ENCODE results near the gene FAM229A. TPM values are rescaled to one million over a fixed set of nuclear protein-coding genes. Genes with fewer than 3 reads are reported as not detected.
A peak's percentile ranks its signal among the peaks of the same experiment; 100 is the strongest.

FAM229A gene, protein sequence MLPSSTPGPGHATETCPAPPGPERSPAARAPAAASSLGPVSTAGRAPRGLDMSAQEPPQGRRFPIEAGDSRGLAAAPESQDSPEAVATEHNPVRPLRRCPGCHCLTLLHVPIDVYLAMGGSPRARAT
- 10 to 100 TPM; 18.3 to 23.5 (median 21.0) TPM for total RNA-seq
- total RNA-seq (2013): 5.9 TPM

- H3K27ac ChIP-seq (ENCODE audit: low read length): no peak within 1 kb of the TSS
- peaks cover 33% of the 10 kb centered on the region for H3K36me3 ChIP-seq (ENCODE audit: control insufficient read depth, insufficient read depth, low read length)
- no peaks in the 10 kb centered on the region for H3K9me3 ChIP-seq (ENCODE audit: control insufficient read depth, insufficient read depth, low read length)
- peaks cover 17% of the 10 kb centered on the region for H3K4me1 ChIP-seq (ENCODE audit: control insufficient read depth, insufficient read depth, low read length)
- DNase-seq: no peak
- H3K4me3 ChIP-seq (ENCODE audit: low read length): no peak within 1 kb of the TSS
- H3K4me3 Mint-ChIP-seq: peak within 1 kb of the TSS; percentile 13
- 89% methylated on average over 16 of the region's 17 CpGs for WGBS (ENCODE audit: insufficient coverage)
- ATAC-seq: no peak
- no peaks in the 10 kb centered on the region for H3K9me3 Mint-ChIP-seq
- peaks cover 26 to 27% of the 10 kb centered on the region in 2 donors for H3K4me1 Mint-ChIP-seq
- no peaks in the 10 kb centered on the region for H3K27me3 ChIP-seq (ENCODE audit: control insufficient read depth, insufficient read depth, low read length)
- H3K36me3 Mint-ChIP-seq: no peaks in the 10 kb centered on the region
- TF ChIP-seq CTCF (IDR thresholded peaks at IDR 0.05): no peak
- intact Hi-C loops (cut with micrococcal nuclease): no loop called here
- H3K27me3 Mint-ChIP-seq (ENCODE audit: low read depth in 2 of 2): peaks cover 5 to 6% of the 10 kb centered on the region in 2 donors
- peak within 1 kb of the TSS; percentile 25 to 38 for H3K27ac Mint-ChIP-seq
These were observed at the start of gene FAM229A, which contains the start of gene TSSK3 for GRCh38 chr1:32362474-32363313. Gene FAM229A (minus strand): TSS chr1:32362485. CDS start chr1:32362091, 394 bp downstream. Gene TSSK3 (plus strand): TSS chr1:32362539. CDS start chr1:32362702, 163 bp downstream.

DNA sequence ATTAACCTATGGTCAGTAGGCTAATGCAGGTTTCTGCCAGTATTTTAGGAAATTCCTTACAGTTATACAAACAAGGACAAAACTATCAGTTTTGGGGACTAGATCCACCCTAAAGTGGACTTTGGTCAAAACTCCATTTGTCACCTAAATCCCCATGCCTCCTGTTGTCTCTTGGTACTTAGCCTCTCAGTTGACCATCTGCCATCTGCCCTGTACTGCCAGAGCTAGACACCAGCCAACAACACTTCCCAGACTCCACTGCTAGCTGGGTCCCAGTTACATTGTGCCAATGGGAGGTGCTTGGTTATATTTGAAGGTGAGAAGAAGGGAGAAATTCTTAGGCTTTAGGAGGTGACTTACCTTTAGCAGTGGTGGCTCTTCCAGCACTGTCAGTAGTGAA is 49.0 kb upstream of the FAM229A start:
- peaks cover 4 to 8% of the 10 kb centered on the region in 2 donors for H3K27me3 Mint-ChIP-seq (ENCODE audit: low read depth in 2 of 2)
- Histone ChIP-seq H3K9me3 (ENCODE audit: control insufficient read depth, insufficient read depth, low read length) (no peaks in the 10 kb centered on the region), H3K4me3 (ENCODE audit: low read length) (no peak overlapping the region), H3K4me1 (ENCODE audit: control insufficient read depth, insufficient read depth, low read length) (no peaks in the 10 kb centered on the region), H3K36me3 (ENCODE audit: control insufficient read depth, insufficient read depth, low read length) (no peaks in the 10 kb centered on the region), H3K27me3 (ENCODE audit: control insufficient read depth, insufficient read depth, low read length) (no peaks in the 10 kb centered on the region), H3K27ac (ENCODE audit: low read length) (no peak overlapping the region)
- TF ChIP-seq CTCF (IDR thresholded peaks at IDR 0.05): no peak
- intact Hi-C loops (cut with micrococcal nuclease): loop anchor here (5.0 to 10.0 kb wide), 2 partner anchors 209 to 746 kb away; partner anchors contain the start of gene CCDC28B
- H3K9me3 Mint-ChIP-seq: no peaks in the 10 kb centered on the region
- H3K4me1 Mint-ChIP-seq: peaks cover 0 to 4% of the 10 kb centered on the region in 2 donors
- no peaks in the 10 kb centered on the region for H3K36me3 Mint-ChIP-seq
- H3K27ac Mint-ChIP-seq: no peak overlapping the region
- H3K4me3 Mint-ChIP-seq: no peak overlapping the region
- no peak for ATAC-seq
- no peak for DNase-seq

- Histone ChIP-seq H3K4me1 (ENCODE audit: control insufficient read depth, insufficient read depth, low read length) (no peaks in the 10 kb centered on the region), H3K9me3 (ENCODE audit: control insufficient read depth, insufficient read depth, low read length) (no peaks in the 10 kb centered on the region), H3K27ac (ENCODE audit: low read length) (no peak overlapping the region), H3K27me3 (ENCODE audit: control insufficient read depth, insufficient read depth, low read length) (no peaks in the 10 kb centered on the region), H3K36me3 (ENCODE audit: control insufficient read depth, insufficient read depth, low read length) (no peaks in the 10 kb centered on the region), H3K4me3 (ENCODE audit: low read length) (no peak overlapping the region)
- Mint-ChIP-seq H3K4me1 (no peaks in the 10 kb centered on the region), H3K9me3 (no peaks in the 10 kb centered on the region), H3K27me3 (ENCODE audit: low read depth in 2 of 2) (no peaks in the 10 kb centered on the region), H3K27ac (no peak overlapping the region), H3K36me3 (no peaks in the 10 kb centered on the region), H3K4me3 (no peak overlapping the region)
- DNase-seq (no peak), ATAC-seq (no peak)
- 83% methylated on average over 4 of the region's 4 CpGs for WGBS (ENCODE audit: insufficient coverage)
- TF ChIP-seq CTCF (IDR thresholded peaks at IDR 0.05): no peak
- intact Hi-C loops (cut with micrococcal nuclease): no loop called here
These were observed 44.4 kb upstream of the FAM229A start for GRCh38 chr1:32406629-32407111.

All from natural killer cell (primary cell).